HEK293T (cell line): ENCODE results near the gene EREG.

Experiments
- BHLHE40 ChIP-seq: fragments of 450-650 bp; IDR thresholded peaks from 2 replicates; pipeline ENCODE4 v1.6.1; 2016; ENCODE audit warnings: mild to moderate bottlenecking, moderate library complexity, borderline replicate concordance
- FOXM1 ChIP-seq: fragments of 450-650 bp; IDR thresholded peaks from 2 replicates; pipeline ENCODE4 v1.6.1; 2017; ENCODE audit warnings: mild to moderate bottlenecking, borderline replicate concordance
- HDGF ChIP-seq: fragments of 450-650 bp; IDR thresholded peaks from 2 replicates; pipeline ENCODE4 v1.6.1; 2017; ENCODE audit warnings: antibody characterized with exemption, borderline replicate concordance
- NFRKB ChIP-seq: fragments of 450-650 bp; IDR thresholded peaks from 2 replicates; pipeline ENCODE4 v1.6.1; 2016; ENCODE audit warnings: mild to moderate bottlenecking, moderate library complexity
- SP1 ChIP-seq: fragments of 450-650 bp; IDR thresholded peaks from 2 replicates; pipeline ENCODE4 v1.6.1; 2017
- TARDBP ChIP-seq: fragments of 450-650 bp; IDR thresholded peaks from 2 replicates; pipeline ENCODE4 v1.6.1; 2016

DNA sequence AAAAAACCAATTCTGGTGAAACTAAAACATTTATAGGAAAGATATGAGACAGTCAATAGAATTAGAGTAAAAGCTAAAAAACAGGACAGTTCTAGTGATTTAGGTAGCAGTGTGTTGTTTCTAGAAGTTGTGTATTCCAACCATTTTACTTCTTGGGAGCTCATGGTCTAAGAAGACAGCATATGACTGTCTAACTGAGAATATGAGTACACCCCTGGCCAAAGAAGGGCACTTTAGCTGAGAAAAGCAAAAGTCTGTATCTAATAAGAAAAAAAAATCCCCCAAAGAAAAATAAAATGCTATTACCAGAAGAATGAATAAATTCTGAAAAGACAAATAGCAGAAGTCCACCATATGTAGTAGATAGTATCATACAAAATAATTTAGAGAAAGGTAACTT lies 26.4 kb downstream of the EREG start:
- TF ChIP-seq SP1 (no peak), TARDBP (no peak), HDGF (no peak), FOXM1 (no peak), BHLHE40 (no peak), NFRKB (no peak)
